ENCODE data around the gene WAC. TPM values are rescaled to one million over a fixed set of nuclear protein-coding genes. Genes with fewer than 3 reads are reported as not detected.
"Not testable (repeated sequence)": the region's sequence is repeated elsewhere in the genome, so short reads cannot be mapped to it uniquely, and the experiment has no call there.

The WAC gene
- total RNA-seq, 1 donor: 224 TPM

DNA sequence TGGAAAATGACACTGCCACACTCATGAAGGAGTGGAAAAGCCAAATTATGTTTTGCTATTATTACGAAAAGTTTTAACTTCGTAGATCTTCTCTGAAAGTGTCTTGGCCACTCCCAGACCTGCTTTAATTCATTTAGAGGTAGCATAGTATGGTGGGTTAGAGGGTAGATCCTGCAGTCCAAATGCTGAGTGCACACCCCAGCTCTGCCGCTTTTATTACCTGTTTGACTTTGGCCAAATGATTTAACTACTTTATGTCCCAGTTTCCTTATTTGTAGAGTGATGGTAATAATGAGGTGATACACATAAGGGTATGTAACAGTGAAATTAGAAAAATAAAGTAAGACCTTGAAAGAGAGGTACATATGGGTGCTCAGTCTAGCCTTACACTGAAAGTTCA is 23.6 kb upstream of the WAC start:
- no peak overlapping the region for H3K4me3 ChIP-seq (ENCODE audit: low read length)
- H3K4me1 ChIP-seq (ENCODE audit: insufficient read depth, low read length): peaks cover 3% of the 10 kb centered on the region
- H3K27me3 ChIP-seq (ENCODE audit: insufficient read depth, low read length): no peaks in the 10 kb centered on the region
- H3K9me3 ChIP-seq (ENCODE audit: low read depth, low read length): no peaks in the 10 kb centered on the region

DNA sequence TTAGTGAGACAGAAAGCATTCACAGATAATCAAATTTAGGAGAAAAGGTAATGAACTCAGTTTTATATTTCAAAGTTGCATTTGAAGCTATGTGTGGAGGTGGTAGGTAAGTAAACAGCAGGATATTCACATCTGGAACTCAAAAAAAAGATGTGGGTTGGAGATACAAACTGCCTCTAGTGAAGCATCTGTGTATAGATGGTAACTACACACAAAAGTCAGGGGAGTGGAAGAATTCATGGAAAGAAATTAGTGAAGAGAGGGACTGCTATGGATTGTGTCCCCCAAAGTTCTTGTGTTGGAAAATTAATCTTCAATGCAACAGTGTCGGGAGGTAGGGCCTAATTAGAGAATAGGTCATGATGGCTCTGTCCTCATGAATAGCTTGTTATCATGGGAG is 18.3 kb upstream of the WAC start:
- Histone ChIP-seq H3K27me3 (ENCODE audit: insufficient read depth, low read length) (no peaks in the 10 kb centered on the region), H3K4me3 (ENCODE audit: low read length) (no peak overlapping the region), H3K4me1 (ENCODE audit: insufficient read depth, low read length) (no peaks in the 10 kb centered on the region), H3K9me3 (ENCODE audit: low read depth, low read length) (no peaks in the 10 kb centered on the region)

DNA sequence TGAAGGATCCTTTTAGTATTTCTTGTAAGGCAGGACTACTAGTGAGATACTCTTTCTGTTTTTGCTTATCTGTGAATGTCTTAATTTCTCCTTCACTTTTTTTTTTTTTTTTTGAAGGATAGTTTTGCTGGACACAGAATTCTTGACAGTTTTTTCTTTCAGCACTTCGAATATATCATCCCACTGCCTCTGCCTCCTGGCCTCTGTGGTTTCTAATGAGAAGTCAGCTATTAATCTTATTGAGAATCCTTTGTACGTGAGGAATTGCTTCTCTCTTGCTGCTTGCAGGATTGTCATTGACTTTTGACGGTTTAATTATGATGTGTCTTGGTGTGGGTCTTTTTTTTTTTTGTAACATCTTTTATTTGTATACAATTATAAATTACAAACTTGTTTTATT is 12.6 kb upstream of the WAC start:
- Histone ChIP-seq H3K9me3 (ENCODE audit: low read depth, low read length) (peaks cover 11% of the 10 kb centered on the region), H3K4me1 (ENCODE audit: insufficient read depth, low read length) (no peaks in the 10 kb centered on the region), H3K27me3 (ENCODE audit: insufficient read depth, low read length) (no peaks in the 10 kb centered on the region), H3K4me3 (ENCODE audit: low read length) (no peak overlapping the region)

- not testable (repeated sequence) for H3K27me3 ChIP-seq (ENCODE audit: insufficient read depth, low read length); H3K4me3 ChIP-seq (ENCODE audit: low read length); H3K4me1 ChIP-seq (ENCODE audit: insufficient read depth, low read length)
- H3K9me3 ChIP-seq (ENCODE audit: low read depth, low read length): peaks cover 11% of the 10 kb centered on the region
Observed at GRCh38 chr10:28520828-28521227, 12.1 kb upstream of the WAC start.

DNA sequence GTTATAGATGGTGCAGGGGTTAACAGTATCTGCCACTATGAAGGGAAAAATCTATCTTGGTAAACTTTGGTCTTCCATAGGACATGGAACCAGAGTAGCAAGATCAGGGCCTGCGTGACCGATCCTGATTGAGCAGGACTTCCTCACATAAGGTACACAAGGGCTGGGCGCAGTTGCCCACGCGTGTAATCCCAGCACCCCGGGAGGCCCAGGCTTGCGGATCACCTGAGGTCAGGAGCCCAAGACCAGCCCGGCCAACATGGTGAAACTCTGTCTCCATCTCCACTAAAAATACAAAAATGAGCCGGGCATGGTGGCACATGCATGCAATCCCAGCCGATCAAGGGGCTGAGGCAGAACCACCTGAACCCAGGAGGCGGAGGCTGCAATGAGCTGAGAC is 11.0 kb upstream of the WAC start:
- H3K4me3 ChIP-seq (ENCODE audit: low read length); H3K4me1 ChIP-seq (ENCODE audit: insufficient read depth, low read length); H3K27me3 ChIP-seq (ENCODE audit: insufficient read depth, low read length): not testable (repeated sequence)
- H3K9me3 ChIP-seq (ENCODE audit: low read depth, low read length): peaks cover 11% of the 10 kb centered on the region

DNA sequence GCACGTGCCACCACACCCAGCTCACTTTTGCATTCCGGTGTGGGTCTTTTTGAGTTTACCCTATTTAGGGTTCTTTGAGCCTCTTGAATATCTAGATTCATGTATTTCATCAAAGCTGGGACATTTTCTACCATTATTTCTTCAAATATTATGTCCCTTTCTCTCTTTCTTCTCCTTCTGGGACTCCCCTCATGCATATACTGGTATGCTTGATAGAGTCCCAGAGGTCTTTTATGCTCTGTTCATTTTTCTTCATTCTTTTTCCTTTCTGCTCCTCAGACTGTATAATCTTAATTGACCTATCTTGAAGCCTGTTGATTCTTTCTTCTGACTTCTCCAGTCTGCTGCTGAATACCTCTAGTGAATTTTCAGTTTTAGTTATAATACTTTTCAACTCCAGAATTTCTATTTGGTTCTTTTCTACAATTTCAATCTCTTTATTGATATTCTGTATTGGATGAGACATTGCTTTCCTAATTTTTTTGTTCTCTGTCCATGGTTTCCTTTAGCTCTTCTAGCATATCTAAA is 9.1 kb upstream of the WAC start:
- Histone ChIP-seq H3K9me3 (ENCODE audit: low read depth, low read length) (peaks cover 11% of the 10 kb centered on the region), H3K27me3 (ENCODE audit: insufficient read depth, low read length) (no peaks in the 10 kb centered on the region), H3K4me3 (ENCODE audit: low read length) (no peak overlapping the region), H3K4me1 (ENCODE audit: insufficient read depth, low read length) (no peaks in the 10 kb centered on the region)

GRCh38 chr10:28530751-28531150 is 2.2 kb upstream of the WAC start:
- Histone ChIP-seq H3K27me3 (ENCODE audit: insufficient read depth, low read length) (no peaks in the 10 kb centered on the region), H3K9me3 (ENCODE audit: low read depth, low read length) (no peaks in the 10 kb centered on the region), H3K4me1 (ENCODE audit: insufficient read depth, low read length) (peaks cover 27% of the 10 kb centered on the region), H3K4me3 (ENCODE audit: low read length) (no peak overlapping the region)

GRCh38 chr10:28533186-28533564 is 257 bp downstream of the WAC start:
- Histone ChIP-seq H3K9me3 (ENCODE audit: low read depth, low read length) (no peaks in the 10 kb centered on the region), H3K27me3 (ENCODE audit: insufficient read depth, low read length) (no peaks in the 10 kb centered on the region), H3K4me3 (ENCODE audit: low read length) (peak overlapping the region; percentile 77), H3K4me1 (ENCODE audit: insufficient read depth, low read length) (peaks cover 32% of the 10 kb centered on the region)

DNA sequence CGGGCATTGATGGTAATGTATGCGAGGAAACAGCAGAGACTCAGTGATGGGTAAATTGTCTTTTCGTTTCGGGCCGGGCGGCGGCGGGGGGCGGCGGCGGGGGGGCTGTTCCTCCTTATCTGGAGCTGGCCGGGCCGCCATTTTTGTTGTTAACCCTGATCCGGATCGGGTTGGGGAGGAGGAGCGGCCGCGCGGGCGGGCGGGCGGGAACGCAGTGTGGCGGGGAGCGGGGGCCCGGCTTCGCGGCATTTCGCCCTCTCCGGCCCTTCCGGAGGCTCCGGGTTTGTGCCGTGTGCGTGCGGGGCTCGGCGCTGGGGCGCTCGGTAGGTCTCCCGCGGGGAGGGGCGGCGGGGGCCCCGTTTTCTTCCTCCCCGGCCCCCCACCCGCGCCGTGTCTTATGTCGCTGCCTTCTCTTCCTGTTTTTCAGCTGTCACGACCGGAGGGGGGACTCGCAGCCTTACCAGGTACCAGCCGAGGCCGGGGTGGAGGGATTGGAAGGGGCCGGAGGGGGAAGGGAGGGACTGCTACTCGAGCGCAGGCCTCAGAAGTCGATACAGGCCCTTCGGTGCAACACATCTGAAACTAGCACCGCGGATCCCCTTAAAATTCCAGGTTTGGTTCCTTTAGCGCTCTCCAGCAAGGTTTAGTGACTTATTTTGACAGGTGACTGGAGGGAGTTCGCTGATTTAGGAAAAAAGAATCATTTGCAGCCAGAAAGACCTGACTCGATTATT is 820 bp downstream of the WAC start:
- H3K4me3 ChIP-seq (ENCODE audit: low read length): peak overlapping the region; percentile 80
- peaks cover 37% of the 10 kb centered on the region for H3K4me1 ChIP-seq (ENCODE audit: insufficient read depth, low read length)
- H3K27me3 ChIP-seq (ENCODE audit: insufficient read depth, low read length): no peaks in the 10 kb centered on the region
- H3K9me3 ChIP-seq (ENCODE audit: low read depth, low read length): no peaks in the 10 kb centered on the region

DNA sequence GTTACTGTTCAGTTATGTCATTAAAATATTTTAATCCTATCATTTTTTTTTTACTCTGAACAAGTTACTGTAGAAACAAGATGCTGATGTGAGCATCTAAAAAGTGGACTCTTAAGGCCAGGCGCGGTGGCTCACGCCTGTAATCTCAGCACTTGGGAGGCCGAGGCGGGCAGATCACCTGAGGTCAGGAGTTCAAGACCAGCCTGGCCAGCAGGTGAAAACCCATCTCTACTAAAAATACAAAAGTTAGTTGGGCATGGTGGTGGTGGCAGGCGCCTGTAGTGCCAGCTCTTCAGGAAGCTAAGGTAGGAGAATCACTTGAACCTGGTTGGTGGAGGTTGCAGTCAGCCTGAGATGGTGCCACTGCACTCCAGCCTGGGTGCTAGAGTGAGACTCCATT is 2.9 kb downstream of the WAC start:
- no peaks in the 10 kb centered on the region for H3K27me3 ChIP-seq (ENCODE audit: insufficient read depth, low read length)
- H3K4me3 ChIP-seq (ENCODE audit: low read length): no peak overlapping the region
- peaks cover 27% of the 10 kb centered on the region for H3K4me1 ChIP-seq (ENCODE audit: insufficient read depth, low read length)
- no peaks in the 10 kb centered on the region for H3K9me3 ChIP-seq (ENCODE audit: low read depth, low read length)

DNA sequence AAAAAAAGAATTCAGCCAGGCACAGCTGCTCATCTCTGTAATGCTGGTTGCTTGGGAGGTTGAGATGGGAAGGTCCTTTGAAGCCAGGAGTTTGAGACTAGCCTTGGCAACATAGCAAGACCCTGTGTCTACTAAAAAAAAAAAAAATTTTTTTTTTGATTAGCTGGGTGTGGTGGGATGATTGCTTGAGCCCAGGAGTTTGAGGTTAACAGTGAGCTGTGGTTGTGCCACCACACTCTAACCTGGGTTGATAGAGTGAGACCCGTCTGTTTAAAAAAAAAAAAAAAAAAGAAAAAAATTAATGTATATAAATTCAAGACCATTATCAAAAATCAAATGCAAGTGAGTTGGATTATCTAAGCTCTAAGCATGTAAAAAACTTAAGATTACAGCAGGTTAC is 5.7 kb downstream of the WAC start:
- H3K4me3 ChIP-seq (ENCODE audit: low read length): no peak overlapping the region
- H3K9me3 ChIP-seq (ENCODE audit: low read depth, low read length): no peaks in the 10 kb centered on the region
- peaks cover 28% of the 10 kb centered on the region for H3K4me1 ChIP-seq (ENCODE audit: insufficient read depth, low read length)
- H3K27me3 ChIP-seq (ENCODE audit: insufficient read depth, low read length): no peaks in the 10 kb centered on the region

DNA sequence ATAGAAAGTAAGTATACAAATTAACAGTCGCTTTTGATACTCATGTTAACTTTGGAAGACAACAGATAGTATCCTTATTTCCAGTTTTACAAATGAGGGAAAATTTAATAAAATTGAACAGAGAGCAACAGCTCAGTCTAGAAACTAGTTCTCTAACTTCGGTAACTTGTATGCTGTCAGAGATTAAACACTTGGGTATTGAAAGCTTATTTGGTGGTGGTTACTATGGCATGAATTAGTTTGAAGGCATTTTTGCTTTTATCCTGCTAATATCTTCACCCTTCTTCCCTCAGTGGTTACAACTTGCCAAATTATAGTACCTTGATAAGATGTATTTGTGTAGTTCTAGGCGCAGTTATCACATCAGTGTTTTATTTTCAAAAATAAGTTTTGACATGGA is 7.2 kb downstream of the WAC start:
- H3K4me1 ChIP-seq (ENCODE audit: insufficient read depth, low read length): peaks cover 29% of the 10 kb centered on the region
- no peaks in the 10 kb centered on the region for H3K9me3 ChIP-seq (ENCODE audit: low read depth, low read length)
- no peak overlapping the region for H3K4me3 ChIP-seq (ENCODE audit: low read length)
- H3K27me3 ChIP-seq (ENCODE audit: insufficient read depth, low read length): no peaks in the 10 kb centered on the region

DNA sequence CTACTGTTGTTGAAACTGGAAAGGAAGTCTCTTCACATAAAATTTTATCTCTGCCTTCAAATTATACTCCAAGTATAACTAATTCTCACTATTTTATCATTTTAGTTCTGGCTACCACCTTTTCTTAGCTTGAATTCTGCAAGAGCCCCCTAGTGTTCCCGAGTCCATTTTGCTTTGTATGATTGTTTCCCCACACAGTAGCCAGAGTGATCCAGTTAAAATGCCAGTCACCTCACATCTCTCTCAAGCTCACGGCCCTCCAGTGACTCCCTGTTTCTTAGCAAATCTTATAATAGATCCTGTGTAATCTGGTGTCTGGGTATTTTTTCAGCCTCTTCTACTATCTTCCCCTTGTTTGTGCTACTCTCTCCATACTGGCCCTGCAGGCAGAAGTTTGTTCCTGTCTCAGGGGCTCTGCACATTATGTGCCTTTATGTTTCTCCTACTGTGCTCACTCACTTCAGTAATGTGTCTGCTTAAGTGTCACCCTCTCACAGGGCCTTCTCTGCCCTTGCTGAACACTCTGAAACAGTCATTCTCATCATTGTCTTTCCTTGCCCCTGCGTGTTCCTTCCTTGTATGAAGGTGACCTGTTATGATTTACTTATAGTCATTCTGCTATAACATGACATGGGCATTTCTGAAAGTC is 8.9 kb downstream of the WAC start:
- Histone ChIP-seq H3K9me3 (ENCODE audit: low read depth, low read length) (no peaks in the 10 kb centered on the region), H3K27me3 (ENCODE audit: insufficient read depth, low read length) (no peaks in the 10 kb centered on the region), H3K4me1 (ENCODE audit: insufficient read depth, low read length) (peaks cover 22% of the 10 kb centered on the region), H3K4me3 (ENCODE audit: low read length) (no peak overlapping the region)

- Histone ChIP-seq H3K4me3 (ENCODE audit: low read length) (no peak overlapping the region), H3K4me1 (ENCODE audit: insufficient read depth, low read length) (peaks cover 22% of the 10 kb centered on the region), H3K27me3 (ENCODE audit: insufficient read depth, low read length) (no peaks in the 10 kb centered on the region), H3K9me3 (ENCODE audit: low read depth, low read length) (no peaks in the 10 kb centered on the region)
Observed at GRCh38 chr10:28542728-28543127, 9.8 kb downstream of the WAC start.

GRCh38 chr10:28544058-28544457 is 11.1 kb downstream of the WAC start:
- Histone ChIP-seq H3K4me1 (ENCODE audit: insufficient read depth, low read length) (peaks cover 21% of the 10 kb centered on the region), H3K27me3 (ENCODE audit: insufficient read depth, low read length) (no peaks in the 10 kb centered on the region), H3K9me3 (ENCODE audit: low read depth, low read length) (no peaks in the 10 kb centered on the region), H3K4me3 (ENCODE audit: low read length) (no peak overlapping the region)
